Left ventricle myocardium inferior (tissue), 1 donor: ENCODE measurements around the gene OGDH. TPM values are rescaled to one million over a fixed set of nuclear protein-coding genes. Genes with fewer than 3 reads are reported as not detected.

Experiments used
- DNase-seq: peaks from one replicate; pipeline ENCODE4 v3.0.0-alpha.2; 2020
- H3K27ac ChIP-seq: fragments of 200-600 bp; replicated peaks from 2 replicates; pipeline ENCODE4 v1.8.0; 2021
- H3K27me3 ChIP-seq: fragments of 200-600 bp; 2 replicates; pipeline ENCODE4 v1.8.0; 2021; ENCODE audit warnings: low read depth
- H3K36me3 ChIP-seq: fragments of 200-600 bp; 2 replicates; pipeline ENCODE4 v1.8.0; 2021
- H3K4me1 ChIP-seq: fragments of 200-600 bp; 2 replicates; pipeline ENCODE4 v1.8.0; 2021
- H3K4me3 ChIP-seq: fragments of 200-600 bp; 2 replicates; pipeline ENCODE4 v1.8.0; 2021; ENCODE audit warnings: mild to moderate bottlenecking, moderate library complexity
- H3K9me3 ChIP-seq: fragments of 200-600 bp; replicated peaks from 2 replicates; pipeline ENCODE4 v1.8.0; 2021
- CTCF ChIP-seq: fragments of 200-600 bp; IDR thresholded peaks from 2 replicates; pipeline ENCODE4 v1.8.0; 2021; ENCODE audit warnings: antibody characterized with exemption, mild to moderate bottlenecking, borderline replicate concordance
- intact Hi-C: fragments of 100-400 bp; cut with micrococcal nuclease; formaldehyde crosslinking; loops from one replicate; pipeline ENCODE4 v1.11.0; 2022
- total RNA-seq: library from RNA; stranded (reverse); fragmentation: NEBNext Ultra II Directional; extraction: Animal tissue kit (Norgen Biotek cat#: 25700); gene quantifications from one replicate; pipeline ENCODE4 v1.2.1, GENCODE V29; 2021
- donor health status: DM: no; HTN: yes; CAD: no; lungs with severe emphysema.

OGDH gene
- total RNA-seq, 1 donor from 2014 or later, result 677 TPM

GRCh38 chr7:44630792-44631457 lies 24.5 kb downstream of the OGDH start:
- intact Hi-C loops, result no loop called here
- Histone ChIP-seq H3K4me1 (peaks cover 95% of the 10 kb centered on the region), H3K4me3 (no peak overlapping the region), H3K27ac (peak overlapping the region; percentile 86), H3K9me3 (no peaks in the 10 kb centered on the region), H3K27me3 (no peaks in the 10 kb centered on the region), H3K36me3 (peaks cover 23% of the 10 kb centered on the region)
- no peak for DNase-seq
- no peak for TF ChIP-seq CTCF

- H3K27me3 ChIP-seq, result no peaks in the 10 kb centered on the region
- no peak for TF ChIP-seq CTCF
- intact Hi-C loops, result no loop called here
- H3K9me3 ChIP-seq, result no peaks in the 10 kb centered on the region
- peaks cover 20% of the 10 kb centered on the region for H3K36me3 ChIP-seq
- H3K4me3 ChIP-seq, result no peak overlapping the region
- DNase-seq, result no peak
- peak overlapping the region; percentile 86 for H3K27ac ChIP-seq
- peaks cover 97% of the 10 kb centered on the region for H3K4me1 ChIP-seq
These were observed 25.2 kb downstream of the OGDH start for GRCh38 chr7:44631458-44632115.

GRCh38 chr7:44632196-44632595 lies 25.8 kb downstream of the OGDH start:
- Histone ChIP-seq H3K9me3 (no peaks in the 10 kb centered on the region), H3K27ac (peak overlapping the region; percentile 86), H3K4me3 (no peak overlapping the region), H3K36me3 (peaks cover 15% of the 10 kb centered on the region), H3K27me3 (no peaks in the 10 kb centered on the region), H3K4me1 (peaks cover 97% of the 10 kb centered on the region)
- no peak for DNase-seq
- intact Hi-C loops, result no loop called here
- no peak for TF ChIP-seq CTCF

GRCh38 chr7:44633254-44634186 lies 27.1 kb downstream of the OGDH start:
- Histone ChIP-seq H3K4me3 (no peak overlapping the region), H3K9me3 (no peaks in the 10 kb centered on the region), H3K4me1 (peaks cover 97% of the 10 kb centered on the region), H3K36me3 (peaks cover 15% of the 10 kb centered on the region), H3K27me3 (no peaks in the 10 kb centered on the region), H3K27ac (peak overlapping the region; percentile 86)
- intact Hi-C loops, result no loop called here
- no peak for TF ChIP-seq CTCF
- peak; percentile 52 for DNase-seq

GRCh38 chr7:44634187-44634838 lies 27.9 kb downstream of the OGDH start:
- no peak for TF ChIP-seq CTCF
- intact Hi-C loops, result no loop called here
- peaks cover 98% of the 10 kb centered on the region for H3K4me1 ChIP-seq

More at GRCh38 chr7:44634187-44634838, 27.9 kb downstream of the OGDH start:
- no peak overlapping the region for H3K4me3 ChIP-seq
- peak overlapping the region; percentile 86 for H3K27ac ChIP-seq
- peaks cover 15% of the 10 kb centered on the region for H3K36me3 ChIP-seq
- H3K27me3 ChIP-seq, result no peaks in the 10 kb centered on the region
- no peak for DNase-seq
- no peaks in the 10 kb centered on the region for H3K9me3 ChIP-seq
